ENCODE data around the gene CPB1. TPM values are rescaled to one million over a fixed set of nuclear protein-coding genes. Genes with fewer than 3 reads are reported as not detected.

Gene CPB1
- total RNA-seq, 2 donors from 2014 or later: 2.0 to 9.9 TPM

- H3K4me1 ChIP-seq (replicated peaks): no peaks in the 10 kb centered on the region
- TF ChIP-seq, protein P1, sequence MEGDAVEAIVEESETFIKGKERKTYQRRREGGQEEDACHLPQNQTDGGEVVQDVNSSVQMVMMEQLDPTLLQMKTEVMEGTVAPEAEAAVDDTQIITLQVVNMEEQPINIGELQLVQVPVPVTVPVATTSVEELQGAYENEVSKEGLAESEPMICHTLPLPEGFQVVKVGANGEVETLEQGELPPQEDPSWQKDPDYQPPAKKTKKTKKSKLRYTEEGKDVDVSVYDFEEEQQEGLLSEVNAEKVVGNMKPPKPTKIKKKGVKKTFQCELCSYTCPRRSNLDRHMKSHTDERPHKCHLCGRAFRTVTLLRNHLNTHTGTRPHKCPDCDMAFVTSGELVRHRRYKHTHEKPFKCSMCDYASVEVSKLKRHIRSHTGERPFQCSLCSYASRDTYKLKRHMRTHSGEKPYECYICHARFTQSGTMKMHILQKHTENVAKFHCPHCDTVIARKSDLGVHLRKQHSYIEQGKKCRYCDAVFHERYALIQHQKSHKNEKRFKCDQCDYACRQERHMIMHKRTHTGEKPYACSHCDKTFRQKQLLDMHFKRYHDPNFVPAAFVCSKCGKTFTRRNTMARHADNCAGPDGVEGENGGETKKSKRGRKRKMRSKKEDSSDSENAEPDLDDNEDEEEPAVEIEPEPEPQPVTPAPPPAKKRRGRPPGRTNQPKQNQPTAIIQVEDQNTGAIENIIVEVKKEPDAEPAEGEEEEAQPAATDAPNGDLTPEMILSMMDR (IDR thresholded peaks at IDR 0.05): no peak
- TF ChIP-seq POLR2AphosphoS5 (IDR thresholded peaks at IDR 0.05) (no peak), POLR2A (IDR thresholded peaks at IDR 0.05) (no peak)
- WGBS: 80% methylated on average over 2 of the region's 2 CpGs
- H3K27ac ChIP-seq: no peak overlapping the region
- no peak overlapping the region for H3K4me3 ChIP-seq
- no peaks in the 10 kb centered on the region for H3K36me3 ChIP-seq
- intact Hi-C loops (cut with DNase I): no loop called here
- no peaks in the 10 kb centered on the region for H3K27me3 ChIP-seq (replicated peaks; ENCODE audit: insufficient read depth)
- no peaks in the 10 kb centered on the region for H3K9me3 ChIP-seq
- no peak for DNase-seq (ENCODE audit: low spot score)
Measured at GRCh38 chr3:148797795-148798194, 29.8 kb upstream of the CPB1 start.

DNA sequence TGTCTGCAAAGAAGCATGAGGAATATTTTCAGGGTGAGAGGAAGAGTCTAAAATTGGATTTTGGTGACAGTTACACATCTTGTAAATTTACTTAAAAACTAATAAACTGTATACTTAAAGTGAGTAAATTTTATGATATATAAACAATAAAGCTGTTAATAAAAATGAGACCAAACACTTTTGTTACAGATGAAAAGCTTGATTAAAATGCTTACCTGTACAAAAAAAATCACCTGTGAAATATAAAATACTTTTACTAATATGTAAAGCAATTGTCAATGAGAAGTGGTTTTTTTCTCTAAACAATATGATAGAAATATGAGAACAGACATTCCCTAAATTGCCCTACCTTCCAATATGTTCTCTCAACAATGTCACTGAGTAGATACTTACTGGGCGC, 27.2 kb upstream of the CPB1 start:
- Histone ChIP-seq H3K4me1 (replicated peaks) (no peaks in the 10 kb centered on the region), H3K9me3 (no peaks in the 10 kb centered on the region), H3K27me3 (replicated peaks; ENCODE audit: insufficient read depth) (no peaks in the 10 kb centered on the region), H3K27ac (no peak overlapping the region), H3K4me3 (no peak overlapping the region), H3K36me3 (no peaks in the 10 kb centered on the region)
- 96% methylated on average over 1 of the region's 1 CpG for WGBS
- intact Hi-C loops (cut with DNase I): no loop called here
- TF ChIP-seq POLR2A (IDR thresholded peaks at IDR 0.05): no peak
- TF ChIP-seq, protein P1 (IDR thresholded peaks at IDR 0.05): no peak
- no peak for TF ChIP-seq POLR2AphosphoS5 (IDR thresholded peaks at IDR 0.05)
- DNase-seq (ENCODE audit: low spot score): no peak

DNA sequence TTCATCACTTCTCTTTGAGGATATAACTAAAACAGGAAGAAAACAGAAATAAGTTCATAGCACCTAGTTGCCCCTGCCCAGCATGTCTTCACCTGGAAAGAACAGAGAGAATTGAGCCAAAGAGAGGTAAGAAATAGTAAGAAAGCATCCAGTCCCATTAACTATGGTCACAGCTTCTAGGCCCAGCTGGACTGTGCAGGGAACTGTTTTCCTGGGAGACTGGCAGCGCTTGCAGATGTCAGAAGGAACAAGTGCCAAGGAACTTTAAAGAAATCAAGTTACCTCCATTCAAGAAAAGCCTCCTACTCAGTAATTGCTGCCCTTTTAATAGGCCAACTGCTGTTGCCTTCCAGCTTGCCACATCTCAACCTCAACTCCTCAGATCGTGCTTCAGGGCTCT, 17.8 kb upstream of the CPB1 start:
- no peaks in the 10 kb centered on the region for H3K4me1 ChIP-seq (replicated peaks)
- no peak overlapping the region for H3K27ac ChIP-seq
- no peak for DNase-seq (ENCODE audit: low spot score)
- H3K9me3 ChIP-seq: no peaks in the 10 kb centered on the region
- H3K4me3 ChIP-seq: no peak overlapping the region
- H3K36me3 ChIP-seq: no peaks in the 10 kb centered on the region
- TF ChIP-seq, protein P1 (IDR thresholded peaks at IDR 0.05): no peak
- TF ChIP-seq POLR2A (IDR thresholded peaks at IDR 0.05) (no peak), POLR2AphosphoS5 (IDR thresholded peaks at IDR 0.05) (no peak)
- 74% methylated on average over 2 of the region's 2 CpGs for WGBS
- no peaks in the 10 kb centered on the region for H3K27me3 ChIP-seq (replicated peaks; ENCODE audit: insufficient read depth)
- intact Hi-C loops (cut with DNase I): no loop called here

- intact Hi-C loops (cut with DNase I): no loop called here
- TF ChIP-seq, protein P1 (IDR thresholded peaks at IDR 0.05): no peak
- TF ChIP-seq POLR2A (IDR thresholded peaks at IDR 0.05) (no peak), POLR2AphosphoS5 (IDR thresholded peaks at IDR 0.05) (no peak)
- Histone ChIP-seq H3K9me3 (no peaks in the 10 kb centered on the region), H3K27ac (no peak overlapping the region), H3K36me3 (no peaks in the 10 kb centered on the region), H3K27me3 (replicated peaks; ENCODE audit: insufficient read depth) (no peaks in the 10 kb centered on the region), H3K4me3 (no peak overlapping the region), H3K4me1 (replicated peaks) (no peaks in the 10 kb centered on the region)
- 82% methylated on average over 11 of the region's 11 CpGs for WGBS
- no peak for DNase-seq (ENCODE audit: low spot score)
Measured at GRCh38 chr3:148815316-148816110, 12.1 kb upstream of the CPB1 start.

DNA sequence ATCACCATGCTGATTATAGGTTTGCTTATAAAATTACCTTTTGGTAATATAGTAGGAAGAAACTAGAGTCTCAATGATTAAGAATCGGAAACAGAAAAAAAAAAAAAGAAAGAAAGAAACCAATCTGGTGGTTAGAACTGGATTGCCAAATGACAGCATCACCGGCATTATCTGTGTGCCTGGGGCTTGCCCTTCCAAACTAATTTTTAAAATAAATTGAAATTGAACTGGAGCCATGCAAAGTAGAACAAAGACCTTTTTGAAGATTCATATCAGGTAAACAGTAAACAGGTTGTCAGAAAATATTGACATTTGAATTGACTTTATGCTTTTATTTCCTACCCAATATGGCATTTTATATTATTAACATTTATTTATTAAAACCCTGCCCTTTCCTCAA, 11.2 kb upstream of the CPB1 start:
- Histone ChIP-seq H3K4me3 (no peak overlapping the region), H3K36me3 (no peaks in the 10 kb centered on the region), H3K4me1 (replicated peaks) (no peaks in the 10 kb centered on the region), H3K9me3 (no peaks in the 10 kb centered on the region), H3K27me3 (replicated peaks; ENCODE audit: insufficient read depth) (no peaks in the 10 kb centered on the region), H3K27ac (no peak overlapping the region)
- intact Hi-C loops (cut with DNase I): no loop called here
- WGBS: 90% methylated on average over 2 of the region's 2 CpGs
- TF ChIP-seq POLR2AphosphoS5 (IDR thresholded peaks at IDR 0.05): no peak
- no peak for DNase-seq (ENCODE audit: low spot score)

All from prostate gland (tissue), 2 donors.